Caki2 (cell line): ENCODE results near the gene BMAL1. TPM values are rescaled to one million over a fixed set of nuclear protein-coding genes. Genes with fewer than 3 reads are reported as not detected.
"Not testable (repeated sequence)": the region's sequence is repeated elsewhere in the genome, so short reads cannot be mapped to it uniquely, and the experiment has no call there.

Source experiments
- DNase-seq: peaks from one replicate; pipeline ENCODE4 v3.0.0-alpha.2; 2015; ENCODE audit warnings: low read depth
- in situ Hi-C: cut with HindIII; loops from 2 replicates; pipeline ENCODE4 v1.10.0; 2016; ENCODE audit warnings: low sequenced_read_pairs, low pct_unique_long_range_greater_than_20kb, mixed read lengths
- total RNA-seq: library from RNA; depleted of rRNA; stranded (reverse); fragments of >200 nt; shearing (Covaris generic); gene quantifications from 2 replicates; pipeline ENCODE4 v1.2.3, GENCODE V29; 2014; ENCODE audit warnings: low replicate concordance; rRNA removed

Gene BMAL1
- total RNA-seq, 1 experiment from 2014 or later: 11.3 TPM

- no peak for DNase-seq
- in situ Hi-C loops: no loop called here
These were observed 109.0 kb downstream of the BMAL1 start for GRCh38 chr11:13386567-13386966.

- no peak for DNase-seq
- in situ Hi-C loops: no loop called here
These were observed 111.2 kb downstream of the BMAL1 start for GRCh38 chr11:13388741-13389140.

- in situ Hi-C loops: no loop called here
- peak; percentile 46 for DNase-seq
These were observed 113.6 kb downstream of the BMAL1 start for GRCh38 chr11:13391217-13391616.

GRCh38 chr11:13398335-13398734 lies 120.7 kb downstream of the BMAL1 start:
- in situ Hi-C loops: not testable (repeated sequence)

GRCh38 chr11:13405220-13405619 lies 127.6 kb downstream of the BMAL1 start:
- in situ Hi-C loops: no loop called here
- no peak for DNase-seq

More at GRCh38 chr11:13398335-13398734, 120.7 kb downstream of the BMAL1 start:
- DNase-seq: not testable (repeated sequence)

GRCh38 chr11:13415201-13415600 lies 137.6 kb downstream of the BMAL1 start:
- DNase-seq: no peak
- in situ Hi-C loops: no loop called here

- in situ Hi-C loops: no loop called here
- no peak for DNase-seq
These were observed 144.0 kb downstream of the BMAL1 start for GRCh38 chr11:13421561-13421960.

- in situ Hi-C loops: no loop called here
- DNase-seq: peak; percentile 73
These were observed 145.8 kb downstream of the BMAL1 start for GRCh38 chr11:13423372-13423771.

GRCh38 chr11:13427440-13427839 lies 149.8 kb downstream of the BMAL1 start:
- in situ Hi-C loops: no loop called here
- DNase-seq: no peak

GRCh38 chr11:13429288-13429687 lies 151.7 kb downstream of the BMAL1 start:
- in situ Hi-C loops: no loop called here

GRCh38 chr11:13429836-13430235 lies 152.2 kb downstream of the BMAL1 start:
- peak; percentile 82 for DNase-seq

More at GRCh38 chr11:13429288-13429687, 151.7 kb downstream of the BMAL1 start:
- no peak for DNase-seq

GRCh38 chr11:13433437-13433836 lies 155.8 kb downstream of the BMAL1 start:
- in situ Hi-C loops: no loop called here
- no peak for DNase-seq

More at GRCh38 chr11:13429836-13430235, 152.2 kb downstream of the BMAL1 start:
- in situ Hi-C loops: no loop called here

GRCh38 chr11:13434247-13435205 lies 156.9 kb downstream of the BMAL1 start:
- peak; percentile 90 for DNase-seq
- in situ Hi-C loops: no loop called here

- in situ Hi-C loops, DNase-seq: not testable (repeated sequence)
These were observed 159.2 kb downstream of the BMAL1 start for GRCh38 chr11:13436836-13437235.

Other genes with a start within 250 kb of the BMAL1 start
- 94.8 and 107 TPM in 2 replicates for gene BTBD10, start 185.4 kb downstream of the BMAL1 start, total RNA-seq
- not detected in 2 replicates for gene PTH, start 218.2 kb downstream of the BMAL1 start, total RNA-seq